Activated naive CD8-positive, alpha-beta T cell treated with anti-CD3 and anti-CD28 coated beads, Interleukin-2, amount 50 U/mL, for 24 hours (primary cell): ENCODE data around the gene SMOC1.

ENCODE experiments used
- ATAC-seq: fragments of 150-1000 bp; cut with Tn5 transposase; one replicate; pipeline ENCODE4 v1.10.0; 2021
- DNase-seq: peaks from one replicate; pipeline ENCODE4 v3.0.0; 2021
- H3K27ac Mint-ChIP-seq: one replicate; pipeline ENCODE4 v1.8.0; 2021; ENCODE audit warnings: mild to moderate bottlenecking, mixed read lengths
- H3K27me3 Mint-ChIP-seq: one replicate; pipeline ENCODE4 v1.8.0; 2021; ENCODE audit warnings: mixed read lengths
- H3K36me3 Mint-ChIP-seq: one replicate; pipeline ENCODE4 v1.8.0; 2021; ENCODE audit warnings: low read depth, mixed read lengths
- H3K4me1 Mint-ChIP-seq: one replicate; pipeline ENCODE4 v1.8.0; 2021; ENCODE audit warnings: mixed read lengths
- H3K4me3 Mint-ChIP-seq: one replicate; pipeline ENCODE4 v1.8.0; 2021; ENCODE audit warnings: mild to moderate bottlenecking, moderate library complexity, mixed read lengths
- H3K9me3 Mint-ChIP-seq: one replicate; pipeline ENCODE4 v1.8.0; 2021; ENCODE audit warnings: mixed read lengths

The SMOC1 gene

GRCh38 chr14:70005281-70005805, 126.1 kb downstream of the SMOC1 start:
- no peaks in the 10 kb centered on the region for H3K27me3 Mint-ChIP-seq

DNA sequence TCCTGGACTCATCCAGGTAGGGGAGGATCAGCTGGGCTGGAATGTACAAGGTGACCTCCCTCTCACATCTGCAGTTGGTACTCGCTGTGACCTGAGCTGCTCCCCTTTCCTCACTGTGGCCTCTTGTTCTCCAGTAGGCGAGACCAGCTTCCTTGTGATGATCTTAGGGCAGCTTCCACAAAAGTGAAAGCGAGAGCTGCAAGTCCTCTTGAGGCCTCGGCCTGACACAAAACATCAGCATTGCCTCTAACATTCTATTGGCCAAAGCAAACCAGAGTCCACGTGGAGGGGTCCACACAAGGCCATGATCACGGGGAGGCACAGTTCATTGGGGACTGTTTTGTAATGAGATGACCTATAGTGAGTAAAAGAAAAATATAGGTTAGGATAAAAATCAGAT, 127.5 kb downstream of the SMOC1 start:
- Mint-ChIP-seq H3K4me1 (no peaks in the 10 kb centered on the region), H3K4me3 (no peak overlapping the region), H3K27me3 (no peaks in the 10 kb centered on the region), H3K9me3 (no peaks in the 10 kb centered on the region), H3K27ac (no peak overlapping the region), H3K36me3 (no peaks in the 10 kb centered on the region)
- ATAC-seq: no peak
- DNase-seq: no peak

More at GRCh38 chr14:70005281-70005805, 126.1 kb downstream of the SMOC1 start:
- ATAC-seq: no peak
- Mint-ChIP-seq H3K27ac (no peak overlapping the region), H3K9me3 (no peaks in the 10 kb centered on the region), H3K36me3 (no peaks in the 10 kb centered on the region), H3K4me3 (no peak overlapping the region), H3K4me1 (no peaks in the 10 kb centered on the region)
- DNase-seq: no peak

- H3K4me3 Mint-ChIP-seq: no peak overlapping the region
- H3K36me3 Mint-ChIP-seq: no peaks in the 10 kb centered on the region
- no peaks in the 10 kb centered on the region for H3K4me1 Mint-ChIP-seq
- no peak for ATAC-seq
- H3K27me3 Mint-ChIP-seq: no peaks in the 10 kb centered on the region
- no peak for DNase-seq
- H3K27ac Mint-ChIP-seq: no peak overlapping the region
- no peaks in the 10 kb centered on the region for H3K9me3 Mint-ChIP-seq
Observed at GRCh38 chr14:70008284-70009262, 129.4 kb downstream of the SMOC1 start.

DNA sequence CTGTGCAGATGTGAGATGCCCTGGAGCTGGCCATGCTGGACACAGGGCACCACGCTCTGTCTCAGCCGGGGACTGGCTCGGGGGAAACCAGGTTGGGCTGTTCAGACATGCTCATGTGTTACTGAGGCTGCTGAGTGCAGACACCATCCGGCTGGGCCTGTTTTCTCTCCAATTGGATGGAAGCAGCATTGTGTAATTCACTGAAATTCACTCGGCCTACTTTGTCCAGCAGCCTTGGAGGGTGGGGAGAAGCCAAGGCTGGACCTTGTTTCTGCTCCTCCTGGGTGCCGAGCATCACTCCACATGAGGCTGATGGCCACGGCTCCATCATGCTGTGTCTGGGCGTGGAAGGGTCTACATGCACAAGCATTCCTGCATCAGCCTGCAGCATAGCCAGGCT, 130.7 kb downstream of the SMOC1 start:
- Mint-ChIP-seq H3K4me3 (no peak overlapping the region), H3K27me3 (peaks cover 5% of the 10 kb centered on the region), H3K27ac (no peak overlapping the region), H3K36me3 (no peaks in the 10 kb centered on the region), H3K4me1 (no peaks in the 10 kb centered on the region), H3K9me3 (no peaks in the 10 kb centered on the region)
- DNase-seq: no peak
- ATAC-seq: no peak

GRCh38 chr14:70011098-70011497, 131.9 kb downstream of the SMOC1 start:
- H3K4me3 Mint-ChIP-seq: no peak overlapping the region
- ATAC-seq (no peak), DNase-seq (no peak)

DNA sequence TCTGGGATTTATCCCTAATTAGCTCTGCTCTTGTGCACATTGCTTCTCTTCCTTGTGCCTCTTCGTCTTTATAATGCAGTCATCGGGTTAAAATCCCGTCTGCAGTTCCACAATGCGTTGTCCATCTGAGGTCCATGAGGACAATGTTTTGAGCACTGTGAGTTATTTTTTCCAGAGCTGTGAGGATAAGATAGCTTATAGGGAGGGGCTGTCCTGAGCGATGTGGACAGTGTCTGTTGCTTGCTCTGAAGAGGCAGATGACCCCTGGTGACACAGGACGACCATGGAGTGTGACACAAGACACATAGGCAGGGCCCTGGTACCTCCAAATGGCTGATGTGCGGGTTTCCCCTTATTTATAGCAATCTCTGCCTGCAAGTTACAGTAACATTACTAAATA, 132.5 kb downstream of the SMOC1 start:
- H3K36me3 Mint-ChIP-seq: no peaks in the 10 kb centered on the region
- peaks cover 5% of the 10 kb centered on the region for H3K27me3 Mint-ChIP-seq
- no peaks in the 10 kb centered on the region for H3K9me3 Mint-ChIP-seq
- ATAC-seq (no peak), DNase-seq (no peak)
- H3K4me3 Mint-ChIP-seq: no peak overlapping the region
- H3K27ac Mint-ChIP-seq: no peak overlapping the region
- H3K4me1 Mint-ChIP-seq: no peaks in the 10 kb centered on the region

More at GRCh38 chr14:70011098-70011497, 131.9 kb downstream of the SMOC1 start:
- Mint-ChIP-seq H3K27ac (no peak overlapping the region), H3K27me3 (peaks cover 5% of the 10 kb centered on the region), H3K36me3 (no peaks in the 10 kb centered on the region), H3K4me1 (no peaks in the 10 kb centered on the region), H3K9me3 (no peaks in the 10 kb centered on the region)

DNA sequence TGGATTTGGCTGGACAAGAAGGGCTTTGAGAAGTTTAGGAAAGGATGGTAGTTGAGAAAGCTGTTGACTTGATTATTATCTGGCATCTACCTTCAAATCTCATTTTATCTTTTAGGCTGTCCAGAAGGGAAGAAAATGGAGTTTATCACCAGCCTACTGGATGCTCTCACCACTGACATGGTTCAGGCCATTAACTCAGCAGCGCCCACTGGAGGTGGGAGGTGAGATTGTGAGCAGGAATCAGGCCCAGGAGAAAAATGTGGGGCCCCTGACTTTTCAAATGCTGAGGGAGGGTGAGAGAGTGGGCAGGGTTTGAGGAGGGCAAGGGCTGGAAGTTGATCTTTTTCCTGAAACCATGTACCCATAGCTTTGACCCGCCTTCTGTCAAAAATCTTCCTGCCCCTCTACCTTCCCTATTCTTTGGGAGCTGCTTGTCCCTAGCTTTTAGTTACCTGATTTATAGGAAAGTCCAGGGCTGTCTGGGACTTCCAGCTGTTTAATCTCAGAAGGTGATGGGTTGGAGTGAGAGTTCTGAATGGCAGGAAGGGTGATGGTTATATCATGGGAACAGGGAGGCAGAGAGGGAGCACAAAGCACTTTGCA, 134.2 kb downstream of the SMOC1 start:
- H3K4me1 Mint-ChIP-seq: peaks cover 5% of the 10 kb centered on the region
- H3K4me3 Mint-ChIP-seq: no peak overlapping the region
- H3K27ac Mint-ChIP-seq: no peak overlapping the region
- peaks cover 5% of the 10 kb centered on the region for H3K27me3 Mint-ChIP-seq
- H3K9me3 Mint-ChIP-seq: no peaks in the 10 kb centered on the region
- ATAC-seq: no peak
- no peaks in the 10 kb centered on the region for H3K36me3 Mint-ChIP-seq
- peak; percentile 54 for DNase-seq

- DNase-seq (no peak), ATAC-seq (no peak)
- H3K4me3 Mint-ChIP-seq: no peak overlapping the region
- no peaks in the 10 kb centered on the region for H3K36me3 Mint-ChIP-seq
- peaks cover 7% of the 10 kb centered on the region for H3K4me1 Mint-ChIP-seq
- H3K9me3 Mint-ChIP-seq: no peaks in the 10 kb centered on the region
- H3K27ac Mint-ChIP-seq: no peak overlapping the region
- H3K27me3 Mint-ChIP-seq: peaks cover 5% of the 10 kb centered on the region
Observed at GRCh38 chr14:70014406-70015095, 135.3 kb downstream of the SMOC1 start.

- H3K36me3 Mint-ChIP-seq: no peaks in the 10 kb centered on the region
- H3K27me3 Mint-ChIP-seq: peaks cover 5% of the 10 kb centered on the region
- DNase-seq (no peak), ATAC-seq (no peak)
- no peaks in the 10 kb centered on the region for H3K9me3 Mint-ChIP-seq
- no peak overlapping the region for H3K27ac Mint-ChIP-seq
- H3K4me1 Mint-ChIP-seq: peaks cover 7% of the 10 kb centered on the region
- H3K4me3 Mint-ChIP-seq: no peak overlapping the region
Observed at GRCh38 chr14:70018230-70018629, 139.0 kb downstream of the SMOC1 start.

DNA sequence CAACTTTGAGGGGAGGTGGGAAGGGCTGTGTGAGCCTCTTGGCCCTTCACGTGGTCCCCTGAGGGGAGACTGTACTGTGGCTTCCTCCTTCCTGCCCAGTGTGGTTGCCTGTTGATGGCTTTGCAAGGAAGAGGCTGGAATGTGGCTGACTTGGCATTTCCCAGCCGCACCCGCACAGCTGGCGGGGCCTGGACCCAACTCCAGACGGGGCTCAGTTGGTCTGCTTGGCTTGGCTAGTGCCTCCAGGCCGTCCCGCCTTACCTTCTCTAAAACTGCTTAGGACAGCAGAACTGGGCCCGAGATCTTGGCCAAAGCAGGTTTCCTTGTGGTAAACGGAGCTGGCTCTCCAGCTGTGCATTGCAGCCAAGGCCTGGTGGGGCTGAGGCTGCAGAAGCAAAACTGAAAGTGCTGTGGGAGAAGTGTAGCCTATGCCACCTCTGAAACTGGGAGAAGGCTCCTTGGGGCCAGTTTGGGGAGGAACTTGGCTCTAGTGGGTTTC, 139.5 kb downstream of the SMOC1 start:
- DNase-seq: no peak
- Mint-ChIP-seq H3K27ac (no peak overlapping the region), H3K27me3 (peaks cover 5% of the 10 kb centered on the region), H3K4me3 (no peak overlapping the region), H3K4me1 (peaks cover 7% of the 10 kb centered on the region), H3K36me3 (no peaks in the 10 kb centered on the region), H3K9me3 (no peaks in the 10 kb centered on the region)
- no peak for ATAC-seq

- Mint-ChIP-seq H3K27me3 (no peaks in the 10 kb centered on the region), H3K9me3 (no peaks in the 10 kb centered on the region), H3K4me3 (no peak overlapping the region), H3K27ac (no peak overlapping the region), H3K36me3 (no peaks in the 10 kb centered on the region), H3K4me1 (peaks cover 7% of the 10 kb centered on the region)
- ATAC-seq (no peak), DNase-seq (no peak)
Observed at GRCh38 chr14:70019695-70020094, 140.5 kb downstream of the SMOC1 start.

GRCh38 chr14:70020352-70021170, 141.3 kb downstream of the SMOC1 start:
- Mint-ChIP-seq H3K36me3 (no peaks in the 10 kb centered on the region), H3K4me1 (peaks cover 7% of the 10 kb centered on the region), H3K27ac (no peak overlapping the region), H3K27me3 (no peaks in the 10 kb centered on the region), H3K4me3 (no peak overlapping the region), H3K9me3 (no peaks in the 10 kb centered on the region)
- ATAC-seq (no peak), DNase-seq (no peak)

GRCh38 chr14:70021548-70022220, 142.5 kb downstream of the SMOC1 start:
- no peak overlapping the region for H3K27ac Mint-ChIP-seq
- H3K27me3 Mint-ChIP-seq: no peaks in the 10 kb centered on the region
- H3K9me3 Mint-ChIP-seq: no peaks in the 10 kb centered on the region
- H3K4me3 Mint-ChIP-seq: no peak overlapping the region
- no peaks in the 10 kb centered on the region for H3K36me3 Mint-ChIP-seq
- no peak for ATAC-seq
- H3K4me1 Mint-ChIP-seq: peaks cover 7% of the 10 kb centered on the region
- DNase-seq: no peak
